B cell (primary cell): ENCODE data around the gene CHST11. TPM values are rescaled to one million over a fixed set of nuclear protein-coding genes. Genes with fewer than 3 reads are reported as not detected.

Experiments
- ATAC-seq: fragments of 200-7000 bp; cut with Tn5 transposase; one replicate; pipeline ENCODE4 v1.10.0; 2021; ENCODE audit warnings: low read depth, mild to moderate bottlenecking, moderate number of reproducible peaks, moderate library complexity
- CTCF ChIA-PET: fragments of 350-600 bp; sonication (Branson Sonifier 250); formaldehyde crosslinking; loops from one replicate; lab custom pipeline; 2021; ENCODE audit warnings: antibody characterized with exemption, inconsistent platforms; lab: Charles Lee
- POLR2A ChIA-PET: fragments of 350-600 bp; sonication (Branson Sonifier 250); formaldehyde crosslinking; loops from one replicate; lab custom pipeline; 2021; ENCODE audit warnings: antibody characterized with exemption; lab: Charles Lee
- DNase-seq: peaks from one replicate; pipeline ENCODE4 v3.0.0; 2013
- H2AFZ ChIP-seq: 2 replicates; pipeline ENCODE4 v1.6.1; 2012; ENCODE audit warnings: mild to moderate bottlenecking, low read depth, low read length; ENCODE audit not compliant: insufficient read depth, poor library complexity, severe bottlenecking
- H3K27ac ChIP-seq, 2 donors: 1 replicate in 1 of 2; 2 replicates in 1 of 2; pipeline ENCODE4 v1.5.1; 2012 to 2013; ENCODE audit warnings: low read length in 2 of 2, mild to moderate bottlenecking in 2 of 2, moderate library complexity in 1 of 2
- H3K27me3 ChIP-seq, 4 experiments: fragments of 200-600 bp in 1 of 4; sonication (generic) in 1 of 4; replicated peaks in 1 of 4; 1 replicate in 2 of 4; 2 replicates in 2 of 4; pipeline versions ENCODE4 v1.6.1 to v1.7.0; 2013 to 2016; ENCODE audit warnings: low read length in 3 of 4, mild to moderate bottlenecking in 2 of 4, mixed read lengths in 1 of 4, moderate library complexity in 1 of 4; ENCODE audit not compliant: insufficient read depth in 4 of 4, control insufficient read depth in 3 of 4; ENCODE audit errors: control extremely low read depth in 1 of 4
- H3K36me3 ChIP-seq, 2 experiments: replicated peaks in 1 of 2; 1 replicate in 1 of 2; 2 replicates in 1 of 2; pipeline versions ENCODE4 v1.6.1 to v1.7.1; 2013; ENCODE audit warnings: low read length in 1 of 2; ENCODE audit not compliant: insufficient read depth in 2 of 2, control insufficient read depth in 1 of 2; ENCODE audit errors: control extremely low read depth in 1 of 2, extremely low read depth in 1 of 2
- H3K4me1 ChIP-seq, 2 donors: fragments of 200-600 bp in 1 of 2; sonication (generic) in 1 of 2; 1 replicate in 1 of 2; 2 replicates in 1 of 2; pipeline versions ENCODE4 v1.5.1 to v1.6.1; 2013 to 2017; ENCODE audit warnings: low read length in 2 of 2; ENCODE audit not compliant: control insufficient read depth in 2 of 2, insufficient read depth in 2 of 2
- H3K4me2 ChIP-seq: replicated peaks from 2 replicates; pipeline ENCODE3; 2012; ENCODE audit warnings: mild to moderate bottlenecking, low read depth, low read length; ENCODE audit not compliant: poor library complexity, severe bottlenecking
- H3K4me3 ChIP-seq, 5 experiments: fragments of 200-600 bp in 1 of 5; sonication (generic) in 1 of 5; 1 replicate in 3 of 5; 2 replicates in 2 of 5; pipeline versions ENCODE4 v1.5.1 to v1.7.0; 2011 to 2016; ENCODE audit warnings: low read length in 4 of 5, mild to moderate bottlenecking in 4 of 5, low read depth in 2 of 5, control low read depth in 1 of 5, moderate library complexity in 1 of 5; ENCODE audit not compliant: insufficient read depth in 1 of 5; ENCODE audit errors: control extremely low read depth in 1 of 5, extremely low read depth in 1 of 5
- H3K79me2 ChIP-seq: fragments of 200-600 bp; sonication (generic); one replicate; pipeline ENCODE4 v1.6.0; 2016; ENCODE audit warnings: low read length; ENCODE audit not compliant: control insufficient read depth, insufficient read depth
- H3K9ac ChIP-seq: fragments of 200-600 bp; sonication (generic); 2 replicates; pipeline ENCODE4 v1.6.1; 2017; ENCODE audit warnings: mild to moderate bottlenecking, low read length, moderate library complexity
- H3K9me3 ChIP-seq, 3 donors: one replicate each; pipeline versions ENCODE4 v1.6.1 to v1.7.1; 2013; ENCODE audit warnings: low read length in 2 of 3; ENCODE audit not compliant: control insufficient read depth in 2 of 3, insufficient read depth in 1 of 3; ENCODE audit errors: control extremely low read depth in 1 of 3
- H4K20me1 ChIP-seq: 2 replicates; pipeline ENCODE4 v1.6.0; 2012; ENCODE audit warnings: mild to moderate bottlenecking, low read length; ENCODE audit not compliant: insufficient read depth, control insufficient read depth, poor library complexity, severe bottlenecking
- H3K27ac Mint-ChIP-seq: one replicate; pipeline ENCODE4 v1.8.0; 2021; ENCODE audit warnings: mixed read lengths
- H3K27me3 Mint-ChIP-seq: one replicate; pipeline ENCODE4 v1.8.0; 2021; ENCODE audit warnings: mixed read lengths
- H3K4me1 Mint-ChIP-seq: one replicate; pipeline ENCODE4 v1.8.0; 2021; ENCODE audit warnings: mixed read lengths
- H3K4me3 Mint-ChIP-seq: one replicate; pipeline ENCODE4 v1.8.0; 2021; ENCODE audit warnings: mixed read lengths
- H3K9me3 Mint-ChIP-seq: one replicate; pipeline ENCODE4 v1.8.0; 2022; ENCODE audit warnings: mixed read lengths; ENCODE audit not compliant: insufficient read depth
- EZH2 ChIP-seq: IDR thresholded peaks from 2 replicates; pipeline ENCODE4 v1.6.1; 2012; ENCODE audit warnings: borderline replicate concordance, low read depth, mild to moderate bottlenecking, moderate library complexity, low read length; ENCODE audit not compliant: insufficient read depth, poor library complexity, severe bottlenecking
- WGBS: methylation state at CpG from one replicate; pipeline ENCODE4 v1.1.5; 2013; ENCODE audit warnings: missing lambda C conversion rate; ENCODE audit not compliant: insufficient coverage; 5-methylcytosine and 5-hydroxymethylcytosine counted together
- intact Hi-C: fragments of 100-400 bp; cut with micrococcal nuclease; formaldehyde crosslinking; loops from one replicate; pipeline ENCODE4 v1.10.0; 2022
- polyA plus RNA-seq: library from polyadenylated mRNA; depleted of rRNA; stranded (reverse); fragments of >200 nt; gene quantifications from 2 replicates; pipeline ENCODE4 v1.2.3, GENCODE V29; 2012
- total RNA-seq, 2 donors: library from RNA; stranded (reverse); fragments of 120-200 nt in 1 of 2; gene quantifications; 1 replicate in 1 of 2; 2 replicates in 1 of 2; pipeline versions ENCODE4 v1.2.3 to v1.2.4, GENCODE V29; 2013 to 2022
- TF ChIP-seq, protein P1 (sequence below): fragments of 200-600 bp; IDR thresholded peaks from one replicate; pipeline ENCODE4 v1.8.0; 2022; ENCODE audit warnings: antibody characterized with exemption, mild to moderate bottlenecking

CHST11 gene
- total and polyA plus RNA-seq, 2 donors (not counting 1 experiment from before 2014, with no cell fraction given), result 46.3 to 152 TPM

DNA sequence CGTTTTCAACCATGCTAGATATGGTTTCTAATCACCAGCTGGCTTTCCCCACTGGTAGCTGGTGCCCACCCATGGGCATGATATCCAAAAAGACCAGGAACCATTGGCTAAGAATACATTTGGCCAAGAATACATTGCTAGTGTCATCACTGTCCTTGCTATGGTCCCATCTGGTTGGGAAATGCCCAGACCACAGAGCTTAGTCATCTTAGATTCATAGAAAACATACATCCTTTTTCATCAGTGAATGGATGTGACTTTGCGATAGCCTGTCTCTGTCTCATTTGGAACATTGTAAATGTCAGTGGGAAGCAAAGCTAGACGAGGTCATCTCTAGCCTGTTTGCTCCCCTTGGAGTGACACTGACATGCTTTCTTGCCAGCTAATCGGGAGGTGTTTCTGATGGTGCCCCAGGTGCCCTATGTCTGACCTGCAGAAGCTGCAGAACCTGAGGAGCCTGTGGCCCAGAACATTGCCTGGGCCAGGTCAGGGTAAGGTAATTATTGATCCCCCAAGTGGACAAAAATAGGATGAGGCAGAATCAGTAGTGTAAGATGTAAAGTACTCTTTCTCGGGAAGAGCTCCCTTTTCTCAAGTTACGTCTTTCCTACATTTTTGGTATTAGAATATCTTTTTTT lies 306.5 kb downstream of the CHST11 start:
- no peaks in the 10 kb centered on the region for H3K79me2 ChIP-seq
- intact Hi-C loops, result no loop called here
- TF ChIP-seq, protein P1, sequence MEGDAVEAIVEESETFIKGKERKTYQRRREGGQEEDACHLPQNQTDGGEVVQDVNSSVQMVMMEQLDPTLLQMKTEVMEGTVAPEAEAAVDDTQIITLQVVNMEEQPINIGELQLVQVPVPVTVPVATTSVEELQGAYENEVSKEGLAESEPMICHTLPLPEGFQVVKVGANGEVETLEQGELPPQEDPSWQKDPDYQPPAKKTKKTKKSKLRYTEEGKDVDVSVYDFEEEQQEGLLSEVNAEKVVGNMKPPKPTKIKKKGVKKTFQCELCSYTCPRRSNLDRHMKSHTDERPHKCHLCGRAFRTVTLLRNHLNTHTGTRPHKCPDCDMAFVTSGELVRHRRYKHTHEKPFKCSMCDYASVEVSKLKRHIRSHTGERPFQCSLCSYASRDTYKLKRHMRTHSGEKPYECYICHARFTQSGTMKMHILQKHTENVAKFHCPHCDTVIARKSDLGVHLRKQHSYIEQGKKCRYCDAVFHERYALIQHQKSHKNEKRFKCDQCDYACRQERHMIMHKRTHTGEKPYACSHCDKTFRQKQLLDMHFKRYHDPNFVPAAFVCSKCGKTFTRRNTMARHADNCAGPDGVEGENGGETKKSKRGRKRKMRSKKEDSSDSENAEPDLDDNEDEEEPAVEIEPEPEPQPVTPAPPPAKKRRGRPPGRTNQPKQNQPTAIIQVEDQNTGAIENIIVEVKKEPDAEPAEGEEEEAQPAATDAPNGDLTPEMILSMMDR, result no peak
- TF ChIP-seq EZH2, result no peak
- Mint-ChIP-seq H3K4me3 (no peak overlapping the region), H3K9me3 (no peaks in the 10 kb centered on the region), H3K27me3 (peaks cover 10% of the 10 kb centered on the region), H3K27ac (no peak overlapping the region), H3K4me1 (peaks cover 26% of the 10 kb centered on the region)
- H3K9ac ChIP-seq, result no peak overlapping the region
- peaks cover 0 to 14% (median 10%) of the 10 kb centered on the region in 4 experiments for H3K27me3 ChIP-seq
- ChIA-PET POLR2A (interaction anchor here (0.7 kb wide), 1 partner anchor 276 kb away, joined by 4 read pairs; no protein-coding TSS in a partner anchor), CTCF (interaction anchor here (0.7 to 3.8 kb wide), 5 partner anchors 9 to 381 kb away, joined by 4 to 19 read pairs (median 5); no protein-coding TSS in a partner anchor)
- H3K9me3 ChIP-seq, result no peaks in the 10 kb centered on the region
- DNase-seq (no peak), ATAC-seq (no peak)
- no peak overlapping the region for H2AFZ ChIP-seq
- 78% methylated on average over 4 of the region's 6 CpGs for WGBS
- no peak overlapping the region for H3K27ac ChIP-seq
- peaks cover 18% of the 10 kb centered on the region in 2 donors for H3K4me1 ChIP-seq
- no peak overlapping the region for H3K4me3 ChIP-seq
- H4K20me1 ChIP-seq, result peaks cover 26% of the 10 kb centered on the region
- H3K4me2 ChIP-seq, result no peak overlapping the region
- peaks cover 0 to 8% of the 10 kb centered on the region in 2 experiments for H3K36me3 ChIP-seq
